ENCODE data around the gene UTS2.

The UTS2 gene

GRCh38 chr1:7852804-7853683 is at the start of gene UTS2:
Gene UTS2 (minus strand): TSS chr1:7853065. CDS start chr1:7853003, 62 bp downstream.
- no peak for DNase-seq

GRCh38 chr1:7899741-7900140 is 46.9 kb upstream of the UTS2 start:
- DNase-seq = no peak

GRCh38 chr1:7898962-7899361 is 46.1 kb upstream of the UTS2 start:
- DNase-seq = no peak

GRCh38 chr1:7896994-7897393 is 44.1 kb upstream of the UTS2 start:
- no peak for DNase-seq

GRCh38 chr1:7893529-7894180 is 40.8 kb upstream of the UTS2 start:
- DNase-seq = no peak

- no peak for DNase-seq
Observed at GRCh38 chr1:7891804-7892203, 38.9 kb upstream of the UTS2 start.

GRCh38 chr1:7890853-7891252 is 38.0 kb upstream of the UTS2 start:
- no peak for DNase-seq

- no peak for DNase-seq
Observed at GRCh38 chr1:7888248-7889081, 35.6 kb upstream of the UTS2 start.

- DNase-seq = no peak
Observed at GRCh38 chr1:7886405-7886745, 33.5 kb upstream of the UTS2 start.

GRCh38 chr1:7885513-7886404 is 32.9 kb upstream of the UTS2 start:
- no peak for DNase-seq

- no peak for DNase-seq
Observed at GRCh38 chr1:7884757-7885156, 31.9 kb upstream of the UTS2 start.

GRCh38 chr1:7879228-7879627 is 26.4 kb upstream of the UTS2 start:
- DNase-seq = no peak

GRCh38 chr1:7878027-7878426 is 25.2 kb upstream of the UTS2 start:
- no peak for DNase-seq

GRCh38 chr1:7873801-7874795 is 21.2 kb upstream of the UTS2 start:
- DNase-seq = no peak

GRCh38 chr1:7871136-7871535 is 18.3 kb upstream of the UTS2 start:
- DNase-seq = no peak

GRCh38 chr1:7869136-7869920 is 16.5 kb upstream of the UTS2 start:
- DNase-seq = no peak

GRCh38 chr1:7868070-7868780 is 15.4 kb upstream of the UTS2 start:
- no peak for DNase-seq

- DNase-seq = no peak
Observed at GRCh38 chr1:7865978-7866377, 13.1 kb upstream of the UTS2 start.

- DNase-seq = no peak
Observed at GRCh38 chr1:7863756-7864328, 11.0 kb upstream of the UTS2 start.

Measured in right forelimb (tissue), 1 donor.